Subcutaneous abdominal adipose tissue (tissue), 5 donors: ENCODE data around the gene APBB2.
A peak's percentile ranks its signal among the peaks of the same experiment; 100 is the strongest.

Experiments used
- H3K27ac ChIP-seq: one replicate; pipeline ENCODE4 v1.7.0; 2013; ENCODE audit warnings: low read depth, mild to moderate bottlenecking, inconsistent platforms, low read length, moderate library complexity
- H3K27me3 ChIP-seq, 5 donors: one replicate each; pipeline ENCODE4 v1.7.0; 2013; ENCODE audit warnings: low read length in 5 of 5, inconsistent platforms in 1 of 5; ENCODE audit not compliant: control insufficient read depth in 5 of 5, insufficient read depth in 4 of 5
- H3K36me3 ChIP-seq, 5 donors: one replicate each; pipeline ENCODE4 v1.7.0; 2013; ENCODE audit warnings: low read length in 5 of 5; ENCODE audit not compliant: control insufficient read depth in 5 of 5, insufficient read depth in 5 of 5
- H3K4me1 ChIP-seq, 5 donors: one replicate each; pipeline ENCODE4 v1.7.0; 2013; ENCODE audit warnings: low read length in 5 of 5, mild to moderate bottlenecking in 3 of 5, moderate library complexity in 1 of 5; ENCODE audit not compliant: control insufficient read depth in 5 of 5, insufficient read depth in 5 of 5
- H3K4me3 ChIP-seq, 5 donors: one replicate each; pipeline ENCODE4 v1.7.0; 2013; ENCODE audit warnings: low read length in 5 of 5, low read depth in 1 of 5
- H3K9ac ChIP-seq, 5 donors: one replicate each; pipeline ENCODE4 v1.7.0; 2013; ENCODE audit warnings: low read length in 5 of 5, mild to moderate bottlenecking in 4 of 5, moderate library complexity in 3 of 5
- H3K9me3 ChIP-seq, 5 donors: one replicate each; pipeline ENCODE4 v1.7.0; 2013; ENCODE audit warnings: low read length in 5 of 5; ENCODE audit not compliant: control insufficient read depth in 5 of 5
- donor health status: healthy.
- donor health status: healthy.
- donor health status: healthy.
- donor health status: healthy.
- donor health status: healthy.

APBB2 gene

GRCh38 chr4:41164405-41164804 is 49.9 kb downstream of the APBB2 start:
- no peak overlapping the region for H3K9ac ChIP-seq
- H3K4me1 ChIP-seq, result peaks cover 0 to 15% (median 3%) of the 10 kb centered on the region in 5 donors
- peaks cover 0 to 6% (median 3%) of the 10 kb centered on the region in 5 donors for H3K36me3 ChIP-seq
- H3K27ac ChIP-seq, result no peak overlapping the region
- H3K4me3 ChIP-seq, result no peak overlapping the region
- no peaks in the 10 kb centered on the region for H3K27me3 ChIP-seq
- no peaks in the 10 kb centered on the region for H3K9me3 ChIP-seq

DNA sequence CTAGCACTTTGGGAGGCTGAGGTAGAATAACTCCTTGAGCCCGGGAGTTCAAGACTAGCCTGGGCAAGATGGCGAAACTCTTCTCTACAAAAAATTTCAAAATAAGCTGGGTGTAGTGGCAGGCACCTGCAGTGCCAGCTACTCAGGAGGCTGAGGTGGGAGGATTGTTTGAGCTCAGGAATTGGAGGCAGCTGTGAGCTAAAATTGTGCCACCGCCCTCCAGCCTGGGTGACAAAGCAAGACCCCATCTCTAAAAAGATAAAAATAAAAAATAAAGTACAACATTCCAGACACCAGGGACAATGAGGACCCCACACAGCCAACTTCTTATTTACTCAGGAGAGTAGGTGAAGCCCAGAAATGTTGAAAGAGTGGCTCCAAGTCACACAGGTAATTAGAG is 53.0 kb downstream of the APBB2 start:
- Histone ChIP-seq H3K9ac (no peak overlapping the region), H3K27me3 (no peaks in the 10 kb centered on the region), H3K27ac (no peak overlapping the region), H3K4me3 (no peak overlapping the region), H3K9me3 (no peaks in the 10 kb centered on the region), H3K36me3 (peaks cover 0 to 2% (median 0%) of the 10 kb centered on the region in 5 donors), H3K4me1 (peaks cover 0 to 28% (median 13%) of the 10 kb centered on the region in 5 donors)

DNA sequence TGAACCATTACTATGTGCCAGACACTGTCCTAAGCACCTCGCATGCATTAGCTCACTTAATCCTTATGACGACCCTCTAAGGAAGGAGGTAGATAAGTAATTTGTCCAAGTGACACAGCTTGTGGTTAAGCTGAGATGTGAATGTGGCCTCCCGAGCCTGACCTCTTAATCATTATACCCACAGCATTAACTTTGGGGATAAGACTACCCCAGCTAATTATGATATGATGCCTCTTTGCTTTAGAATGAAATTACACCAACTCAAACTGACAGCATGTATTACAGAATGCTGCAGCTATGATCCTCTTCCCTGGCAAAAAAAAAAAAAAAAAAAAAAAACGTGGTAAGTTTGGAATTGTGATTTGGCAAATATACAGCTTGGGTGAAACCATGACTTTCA is 53.5 kb downstream of the APBB2 start:
- Histone ChIP-seq H3K27me3 (no peaks in the 10 kb centered on the region), H3K9ac (no peak overlapping the region), H3K4me1 (peaks cover 0 to 30% (median 15%) of the 10 kb centered on the region in 5 donors), H3K9me3 (no peaks in the 10 kb centered on the region), H3K27ac (no peak overlapping the region), H3K36me3 (peaks cover 0 to 2% (median 0%) of the 10 kb centered on the region in 5 donors), H3K4me3 (no peak overlapping the region)

- peaks cover 0 to 37% (median 19%) of the 10 kb centered on the region in 5 donors for H3K4me1 ChIP-seq
- H3K9me3 ChIP-seq, result no peaks in the 10 kb centered on the region
- no peak overlapping the region for H3K9ac ChIP-seq
- H3K36me3 ChIP-seq, result peaks cover 0 to 2% (median 0%) of the 10 kb centered on the region in 5 donors
- no peak overlapping the region for H3K4me3 ChIP-seq
- no peaks in the 10 kb centered on the region for H3K27me3 ChIP-seq
- H3K27ac ChIP-seq, result no peak overlapping the region
Measured at GRCh38 chr4:41160012-41160789, 54.1 kb downstream of the APBB2 start.

GRCh38 chr4:41158756-41159155 is 55.6 kb downstream of the APBB2 start:
- Histone ChIP-seq H3K4me1 (peaks cover 0 to 48% (median 26%) of the 10 kb centered on the region in 5 donors), H3K4me3 (no peak overlapping the region), H3K36me3 (peaks cover 0 to 2% (median 0%) of the 10 kb centered on the region in 5 donors), H3K27ac (no peak overlapping the region), H3K9me3 (no peaks in the 10 kb centered on the region), H3K9ac (no peak overlapping the region), H3K27me3 (no peaks in the 10 kb centered on the region)

GRCh38 chr4:41158274-41158673 is 56.1 kb downstream of the APBB2 start:
- Histone ChIP-seq H3K27ac (no peak overlapping the region), H3K9ac (no peak overlapping the region), H3K4me3 (no peak overlapping the region), H3K9me3 (no peaks in the 10 kb centered on the region), H3K36me3 (peaks cover 0 to 2% (median 0%) of the 10 kb centered on the region in 5 donors), H3K4me1 (peaks cover 0 to 48% (median 26%) of the 10 kb centered on the region in 5 donors), H3K27me3 (no peaks in the 10 kb centered on the region)

DNA sequence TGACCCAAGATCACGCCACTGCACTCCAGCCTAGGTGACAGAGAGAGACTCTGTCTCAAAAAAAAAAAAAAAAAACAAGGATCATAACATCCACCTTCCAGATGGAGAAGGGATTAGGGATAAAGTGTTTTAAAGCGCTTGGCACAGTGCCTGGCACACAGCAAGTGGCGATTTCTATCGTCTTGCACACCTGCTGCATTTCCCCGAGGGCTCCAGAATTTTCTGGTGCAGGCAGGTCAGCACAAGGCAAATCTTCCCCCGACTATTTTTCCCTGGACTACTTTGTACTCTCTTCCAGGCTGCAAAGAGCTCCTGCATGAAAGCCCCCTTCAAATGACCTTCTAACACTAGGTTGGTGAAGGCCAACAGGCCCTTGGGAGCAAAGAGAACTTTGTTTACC is 57.3 kb downstream of the APBB2 start:
- no peak overlapping the region for H3K4me3 ChIP-seq
- peaks cover 0 to 48% (median 26%) of the 10 kb centered on the region in 5 donors for H3K4me1 ChIP-seq
- H3K27ac ChIP-seq, result no peak overlapping the region

DNA sequence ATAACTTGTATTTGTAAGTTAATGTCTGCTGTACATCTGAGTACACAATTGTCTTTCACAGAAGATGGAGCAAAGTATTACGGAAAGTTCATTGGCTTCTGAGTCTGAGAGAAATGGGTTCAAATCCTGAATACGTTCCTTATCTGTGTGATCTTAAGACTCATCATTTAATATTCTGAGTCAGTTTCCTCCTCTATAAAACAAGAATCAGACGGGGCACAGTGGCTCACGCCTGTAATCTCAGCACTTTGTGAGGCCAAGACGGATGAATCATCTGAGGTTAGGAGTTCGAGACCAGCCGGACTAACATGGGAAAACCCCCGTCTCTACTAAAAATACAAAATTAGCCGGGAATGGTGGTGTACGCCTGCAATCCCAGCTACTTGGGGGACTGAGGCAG is 57.8 kb downstream of the APBB2 start:
- H3K9ac ChIP-seq, result no peak overlapping the region
- no peaks in the 10 kb centered on the region for H3K36me3 ChIP-seq
- H3K4me1 ChIP-seq, result peaks cover 0 to 48% (median 26%) of the 10 kb centered on the region in 5 donors
- H3K4me3 ChIP-seq, result no peak overlapping the region
- no peaks in the 10 kb centered on the region for H3K9me3 ChIP-seq
- no peaks in the 10 kb centered on the region for H3K27me3 ChIP-seq
- peak overlapping the region; percentile 88 for H3K27ac ChIP-seq

More for the DNA sequence above, 57.3 kb downstream of the APBB2 start:
- H3K9me3 ChIP-seq, result no peaks in the 10 kb centered on the region
- no peak overlapping the region for H3K9ac ChIP-seq
- H3K27me3 ChIP-seq, result no peaks in the 10 kb centered on the region
- no peaks in the 10 kb centered on the region for H3K36me3 ChIP-seq

DNA sequence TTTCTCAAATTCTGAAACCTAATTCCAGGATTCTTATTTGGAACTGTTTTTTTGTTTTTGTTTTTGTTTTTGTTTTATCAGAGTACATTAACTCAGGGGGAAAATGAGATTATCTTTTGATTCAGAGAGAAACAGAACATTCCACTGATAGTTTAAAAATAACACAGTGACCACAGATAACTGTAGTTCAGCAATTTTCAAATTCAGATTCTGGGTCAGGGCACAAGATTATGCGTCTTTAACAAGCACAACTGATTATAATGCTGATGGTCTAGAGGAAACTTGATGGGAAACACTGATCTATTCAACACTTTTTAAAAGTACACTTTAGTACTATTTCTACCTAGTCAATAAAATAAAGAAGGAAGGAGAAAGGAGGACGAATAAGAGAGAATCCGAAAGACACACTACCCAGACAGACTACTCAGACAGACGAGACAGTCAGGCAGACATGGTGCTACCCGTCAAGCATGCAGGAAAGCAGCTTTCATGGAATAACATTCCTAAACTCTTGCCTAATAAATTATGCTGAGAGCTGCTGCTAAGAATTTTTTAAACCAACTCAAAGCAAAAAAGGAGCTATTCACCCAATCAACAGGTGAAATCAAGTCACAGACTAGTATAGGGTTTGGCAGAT is 59.0 kb downstream of the APBB2 start:
- Histone ChIP-seq H3K27ac (peak overlapping the region; percentile 88), H3K9ac (peak overlapping the region in 4 of 5 donors; percentile 5 to 70 (median 24)), H3K4me1 (peaks cover 0 to 42% (median 25%) of the 10 kb centered on the region in 5 donors), H3K27me3 (no peaks in the 10 kb centered on the region), H3K36me3 (no peaks in the 10 kb centered on the region), H3K4me3 (peak overlapping the region in 2 of 5 donors; percentile 19 to 37), H3K9me3 (no peaks in the 10 kb centered on the region)

GRCh38 chr4:41154814-41155177 is 59.5 kb downstream of the APBB2 start:
- Histone ChIP-seq H3K27me3 (no peaks in the 10 kb centered on the region), H3K9me3 (no peaks in the 10 kb centered on the region), H3K27ac (peak overlapping the region; percentile 88), H3K36me3 (no peaks in the 10 kb centered on the region), H3K4me1 (peaks cover 0 to 38% (median 26%) of the 10 kb centered on the region in 5 donors), H3K4me3 (no peak overlapping the region), H3K9ac (peak overlapping the region in 2 of 5 donors; percentile 5 to 17)
